ENCODE measurements around the gene SLC23A1.

DNA sequence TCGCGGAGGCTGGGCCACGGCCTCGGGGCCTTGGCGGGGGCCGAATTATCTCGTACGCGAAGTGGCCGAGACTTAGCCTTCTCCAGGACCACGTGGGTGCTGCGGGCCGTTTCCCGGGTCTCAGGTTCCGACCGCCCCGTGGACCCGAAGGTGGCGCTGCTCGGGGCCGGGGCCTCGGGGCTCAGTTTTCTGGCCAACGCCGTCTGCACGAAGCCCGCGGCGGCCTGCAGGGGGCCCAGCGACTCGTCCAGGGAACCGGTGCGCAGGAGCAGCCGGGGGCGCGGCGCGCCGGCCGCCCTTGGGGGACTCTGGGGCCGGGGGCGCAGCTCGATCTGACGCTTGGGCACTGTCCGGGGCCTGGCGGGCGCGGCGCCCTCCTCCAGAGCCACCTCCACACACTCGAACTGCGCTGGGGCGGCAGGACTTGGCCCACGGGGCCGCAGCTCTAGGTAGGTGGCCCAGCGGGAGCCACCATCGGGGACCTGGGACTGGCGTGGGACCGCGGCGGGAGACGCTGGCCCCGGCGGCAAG is 11.1 kb upstream of the SLC23A1 start:
- TF ChIP-seq, protein P1, sequence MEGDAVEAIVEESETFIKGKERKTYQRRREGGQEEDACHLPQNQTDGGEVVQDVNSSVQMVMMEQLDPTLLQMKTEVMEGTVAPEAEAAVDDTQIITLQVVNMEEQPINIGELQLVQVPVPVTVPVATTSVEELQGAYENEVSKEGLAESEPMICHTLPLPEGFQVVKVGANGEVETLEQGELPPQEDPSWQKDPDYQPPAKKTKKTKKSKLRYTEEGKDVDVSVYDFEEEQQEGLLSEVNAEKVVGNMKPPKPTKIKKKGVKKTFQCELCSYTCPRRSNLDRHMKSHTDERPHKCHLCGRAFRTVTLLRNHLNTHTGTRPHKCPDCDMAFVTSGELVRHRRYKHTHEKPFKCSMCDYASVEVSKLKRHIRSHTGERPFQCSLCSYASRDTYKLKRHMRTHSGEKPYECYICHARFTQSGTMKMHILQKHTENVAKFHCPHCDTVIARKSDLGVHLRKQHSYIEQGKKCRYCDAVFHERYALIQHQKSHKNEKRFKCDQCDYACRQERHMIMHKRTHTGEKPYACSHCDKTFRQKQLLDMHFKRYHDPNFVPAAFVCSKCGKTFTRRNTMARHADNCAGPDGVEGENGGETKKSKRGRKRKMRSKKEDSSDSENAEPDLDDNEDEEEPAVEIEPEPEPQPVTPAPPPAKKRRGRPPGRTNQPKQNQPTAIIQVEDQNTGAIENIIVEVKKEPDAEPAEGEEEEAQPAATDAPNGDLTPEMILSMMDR (IDR thresholded peaks at IDR 0.05; ENCODE audit: insufficient read depth, low read depth, low read length): no peak
- peak; percentile 95 for TF ChIP-seq EZH2 (IDR thresholded peaks at IDR 0.05; ENCODE audit: insufficient read depth, low read length)
